ENCODE data around the gene PTPN5. TPM values are rescaled to one million over a fixed set of nuclear protein-coding genes. Genes with fewer than 3 reads are reported as not detected.

Gene PTPN5
- total RNA-seq, 1 experiment from 2014 or later = 1.4 TPM

GRCh38 chr11:18727479-18728236 is 63.9 kb downstream of the PTPN5 start:
- peak; percentile 85 for TF ChIP-seq CTCF (conservative IDR thresholded peaks at IDR 0.05)
- H3K4me1 Mint-ChIP-seq = peaks cover 21 to 34% of the 10 kb centered on the region in 2 experiments
- peaks cover 4% of the 10 kb centered on the region; the same call in 1 of the 2 replicates for H3K27me3 Mint-ChIP-seq (ENCODE audit: low read depth)
- Histone ChIP-seq H3K27ac (ENCODE audit: insufficient read length, low read depth, low read length) (no peak overlapping the region), H3K27me3 (ENCODE audit: insufficient read depth, low read length) (no peaks in the 10 kb centered on the region), H4K5ac (ENCODE audit: insufficient read length, low read depth, low read length) (no peak overlapping the region), H3K23ac (ENCODE audit: insufficient read length, low read depth, low read length) (no peak overlapping the region), H3K4ac (ENCODE audit: low read depth, low read length) (no peak overlapping the region), H3K4me1 (ENCODE audit: insufficient read depth, low read length) (peaks cover 3% of the 10 kb centered on the region; the same call in 1 of the 2 replicates), H3K4me2 (ENCODE audit: insufficient read depth, insufficient read length, low read length) (no peak overlapping the region), H2BK12ac (ENCODE audit: insufficient read length, low read depth, low read length) (no peak overlapping the region), H2AFZ (ENCODE audit: low read length) (no peak overlapping the region), H2AK5ac (ENCODE audit: insufficient read length, low read length) (no peak overlapping the region), H4K20me1 (ENCODE audit: control insufficient read depth, insufficient read depth, insufficient read length) (no peaks in the 10 kb centered on the region), H3K79me1 (ENCODE audit: insufficient read depth, low read depth, low read length, poor library complexity, severe bottlenecking) (no peaks in the 10 kb centered on the region), H3K9me3 (ENCODE audit: control insufficient read depth, low read depth, low read length) (no peaks in the 10 kb centered on the region), H3K18ac (ENCODE audit: insufficient read length, low read depth, low read length) (no peak overlapping the region), H3K56ac (ENCODE audit: insufficient read length, low read depth, low read length) (no peak overlapping the region), H2BK5ac (ENCODE audit: insufficient read length, low read length) (no peak overlapping the region), H3K23me2 (ENCODE audit: insufficient read length, low read depth, low read length, poor library complexity, severe bottlenecking) (no peaks in the 10 kb centered on the region), H2BK20ac (ENCODE audit: low read depth, low read length, poor library complexity, severe bottlenecking) (no peak overlapping the region), H3T11ph (ENCODE audit: low read length) (no peak overlapping the region), H3K79me2 (ENCODE audit: insufficient read depth, low read length) (no peaks in the 10 kb centered on the region), H3K14ac (ENCODE audit: insufficient read depth, low read length) (no peak overlapping the region), H2BK120ac (ENCODE audit: low read depth, low read length, poor library complexity, severe bottlenecking) (no peak overlapping the region), H4K91ac (ENCODE audit: insufficient read length, low read depth, low read length) (no peak overlapping the region), H3K9ac (ENCODE audit: extremely low read depth, insufficient read length, low read length) (no peak overlapping the region), H2BK15ac (ENCODE audit: low read depth, low read length) (no peak overlapping the region), H4K8ac (replicated peaks; ENCODE audit: insufficient read length, low read depth, low read length) (no peak overlapping the region)
- no peaks in the 10 kb centered on the region for H3K9me3 Mint-ChIP-seq
- DNase-seq = peak; percentile 80
- H3K36me3 Mint-ChIP-seq (ENCODE audit: insufficient read depth in 1 of 3, low read depth in 3 of 3) = no peaks in the 10 kb centered on the region; a peak in 1 of 7 replicates
- no peak overlapping the region; a peak in 1 of 5 replicates for H3K4me3 Mint-ChIP-seq
- H3K27ac Mint-ChIP-seq = no peak overlapping the region; a peak in 1 of 7 replicates
- no CpG with 5 or more reads among the region's 10 CpGs for WGBS (ENCODE audit: extremely low coverage, insufficient read length, low lambda C conversion rate)

All from H9 (cell line).